Mesenchymal stem cell (in vitro differentiated cells and primary cell): ENCODE results near the gene UQCC5.

Experiments
- DNase-seq: peaks from one replicate; pipeline ENCODE4 v3.0.0-alpha.2; 2013
- H2AFZ ChIP-seq: one replicate; pipeline ENCODE4 v1.6.1; 2013; ENCODE audit warnings: low read depth, mild to moderate bottlenecking, control low read depth, inconsistent platforms, low read length, moderate library complexity
- H2AK5ac ChIP-seq: 2 replicates; pipeline ENCODE4 v1.6.1; 2013; ENCODE audit warnings: low read length, moderate library complexity, mild to moderate bottlenecking, inconsistent platforms; ENCODE audit not compliant: severe bottlenecking
- H2BK120ac ChIP-seq: one replicate; pipeline ENCODE4 v1.6.1; 2013; ENCODE audit warnings: low read depth, mild to moderate bottlenecking, inconsistent platforms, low read length, moderate library complexity
- H2BK12ac ChIP-seq, 2 experiments: one replicate each; pipeline ENCODE4 v1.6.1; 2013; ENCODE audit warnings: inconsistent platforms in 2 of 2, low read length in 2 of 2, mild to moderate bottlenecking in 2 of 2, moderate library complexity in 2 of 2, control low read depth in 1 of 2
- H2BK15ac ChIP-seq: one replicate; pipeline ENCODE4 v1.6.1; 2013; ENCODE audit warnings: mild to moderate bottlenecking, low read depth, inconsistent platforms; ENCODE audit not compliant: poor library complexity, severe bottlenecking
- H2BK5ac ChIP-seq: 2 replicates; pipeline ENCODE4 v1.6.1; 2013; ENCODE audit warnings: low read depth, mild to moderate bottlenecking, low read length, control low read depth, inconsistent platforms; ENCODE audit not compliant: poor library complexity, severe bottlenecking
- H3K14ac ChIP-seq, 2 experiments: one replicate each; pipeline ENCODE4 v1.6.1; 2013; ENCODE audit warnings: inconsistent platforms in 2 of 2, low read length in 2 of 2, control low read depth in 1 of 2, mild to moderate bottlenecking in 1 of 2, moderate library complexity in 1 of 2
- H3K18ac ChIP-seq, 2 experiments: one replicate each; pipeline ENCODE4 v1.6.1; 2013; ENCODE audit warnings: inconsistent platforms in 2 of 2, low read length in 2 of 2, control low read depth in 1 of 2, low read depth in 1 of 2, mild to moderate bottlenecking in 1 of 2
- H3K23ac ChIP-seq, 2 experiments: one replicate each; pipeline ENCODE4 v1.6.1; 2013; ENCODE audit warnings: inconsistent platforms in 2 of 2, low read length in 2 of 2, mild to moderate bottlenecking in 2 of 2, moderate library complexity in 2 of 2, control low read depth in 1 of 2
- H3K27ac ChIP-seq: 2 replicates; pipeline ENCODE4 v1.5.1; 2013; ENCODE audit warnings: mild to moderate bottlenecking, moderate library complexity, low read length, control low read depth, inconsistent platforms; ENCODE audit not compliant: poor library complexity, severe bottlenecking
- H3K27me3 ChIP-seq, 2 experiments: 2 replicates each; pipeline versions ENCODE4 v1.6.1 to v1.7.0; 2013; ENCODE audit warnings: low read length in 2 of 2, mild to moderate bottlenecking in 2 of 2, moderate library complexity in 2 of 2, control low read depth in 1 of 2, inconsistent platforms in 1 of 2; ENCODE audit not compliant: control insufficient read depth in 1 of 2, insufficient read depth in 1 of 2
- H3K36me3 ChIP-seq, 2 experiments: 2 replicates each; pipeline versions ENCODE4 v1.6.1 to v1.7.0; 2013; ENCODE audit warnings: low read length in 2 of 2, control low read depth in 1 of 2, inconsistent platforms in 1 of 2, low read depth in 1 of 2, mild to moderate bottlenecking in 1 of 2; ENCODE audit not compliant: insufficient read depth in 2 of 2, control insufficient read depth in 1 of 2
- H3K4ac ChIP-seq, 2 experiments: one replicate each; pipeline ENCODE4 v1.6.1; 2013; ENCODE audit warnings: inconsistent platforms in 2 of 2, low read length in 2 of 2, mild to moderate bottlenecking in 2 of 2, moderate library complexity in 2 of 2, control low read depth in 1 of 2, low read depth in 1 of 2
- H3K4me1 ChIP-seq: 2 replicates; pipeline ENCODE4 v1.6.1; 2013; ENCODE audit warnings: low read depth, low read length, control low read depth; ENCODE audit not compliant: control insufficient read depth, insufficient read depth
- H3K4me2 ChIP-seq: 2 replicates; pipeline ENCODE4 v1.6.1; 2013; ENCODE audit warnings: low read length, mild to moderate bottlenecking, inconsistent platforms; ENCODE audit not compliant: poor library complexity, severe bottlenecking
- H3K4me3 ChIP-seq, 2 experiments: 2 replicates each; pipeline versions ENCODE4 v1.5.1 to v1.7.0; 2013; ENCODE audit warnings: low read length in 2 of 2, mild to moderate bottlenecking in 2 of 2, control low read depth in 1 of 2, low read depth in 1 of 2; ENCODE audit not compliant: insufficient read depth in 1 of 2
- H3K79me1 ChIP-seq: replicated peaks from 2 replicates; pipeline ENCODE4 v1.6.1; 2013; ENCODE audit warnings: mild to moderate bottlenecking, control low read depth, low read length, inconsistent platforms; ENCODE audit not compliant: poor library complexity, severe bottlenecking
- H3K9ac ChIP-seq: 2 replicates; pipeline ENCODE4 v1.7.0; 2013; ENCODE audit warnings: mild to moderate bottlenecking, low read length, moderate library complexity
- H3K9me3 ChIP-seq: 2 replicates; pipeline ENCODE4 v1.7.0; 2013; ENCODE audit warnings: mild to moderate bottlenecking, low read length; ENCODE audit not compliant: control insufficient read depth
- H4K8ac ChIP-seq: one replicate; pipeline ENCODE4 v1.6.1; 2013; ENCODE audit warnings: inconsistent platforms, mild to moderate bottlenecking, low read length, moderate library complexity
- H4K91ac ChIP-seq: one replicate; pipeline ENCODE4 v1.6.1; 2013; ENCODE audit warnings: mild to moderate bottlenecking, low read length, inconsistent platforms
- WGBS: methylation state at CpG from one replicate; pipeline ENCODE4 v1.1.7; 2013; ENCODE audit warnings: mixed read lengths; 5-methylcytosine and 5-hydroxymethylcytosine counted together

UQCC5 gene

DNA sequence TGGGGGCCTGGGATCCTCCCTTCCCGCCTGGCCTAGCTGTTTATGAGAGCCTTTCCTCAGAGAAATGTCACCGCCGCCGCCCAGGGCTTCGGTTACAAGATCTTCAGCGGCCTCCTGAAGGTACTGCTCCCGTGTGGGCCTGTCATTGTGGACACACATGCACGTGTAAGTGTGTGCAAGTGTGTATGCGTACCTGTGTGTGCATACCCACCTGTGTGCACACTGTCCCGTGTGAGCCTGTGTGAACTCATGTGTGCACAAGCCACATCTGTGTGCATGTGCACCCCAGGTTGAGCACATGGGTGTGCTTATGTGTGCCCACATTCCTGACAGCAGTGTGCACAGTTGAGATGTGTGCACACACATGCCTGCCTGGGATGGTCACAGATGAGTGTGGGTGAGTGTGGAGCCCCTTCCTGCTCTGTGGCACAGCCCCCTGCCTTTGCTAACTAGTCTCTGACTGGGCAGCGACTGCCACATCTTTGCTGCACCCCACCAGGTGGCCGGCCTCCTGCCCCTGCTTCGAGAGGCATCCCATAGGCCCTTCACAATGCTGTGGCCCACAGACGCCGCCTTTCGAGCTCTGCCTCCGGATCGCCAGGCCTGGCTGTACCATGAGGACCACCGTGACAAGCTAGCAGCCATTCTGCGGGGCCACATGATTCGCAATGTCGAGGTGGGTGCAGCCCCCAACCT, 16.8 kb upstream of the UQCC5 start:
- H2AFZ ChIP-seq = no peak overlapping the region
- no peak overlapping the region for H2BK120ac ChIP-seq
- H2AK5ac ChIP-seq = no peak overlapping the region
- no peak overlapping the region for H4K91ac ChIP-seq
- DNase-seq = no peak
- H3K4me1 ChIP-seq = peaks cover 9% of the 10 kb centered on the region
- no peak overlapping the region for H2BK12ac ChIP-seq
- no peak overlapping the region for H3K14ac ChIP-seq
- no peak overlapping the region for H3K18ac ChIP-seq
- no peak overlapping the region for H3K9ac ChIP-seq
- H3K27ac ChIP-seq = no peak overlapping the region
- H3K23ac ChIP-seq = no peak overlapping the region
- H2BK15ac ChIP-seq = no peak overlapping the region
- no peak overlapping the region for H2BK5ac ChIP-seq
- 85% methylated on average over 19 of the region's 22 CpGs for WGBS
- H3K27me3 ChIP-seq = peaks cover 3 to 30% of the 10 kb centered on the region in 2 experiments
- no peak overlapping the region for H3K4ac ChIP-seq
- no peak overlapping the region for H4K8ac ChIP-seq
- no peaks in the 10 kb centered on the region for H3K79me1 ChIP-seq
- H3K9me3 ChIP-seq = no peaks in the 10 kb centered on the region
- no peak overlapping the region for H3K4me3 ChIP-seq
- no peak overlapping the region for H3K4me2 ChIP-seq
- H3K36me3 ChIP-seq = peaks cover 12 to 35% of the 10 kb centered on the region in 2 experiments

DNA sequence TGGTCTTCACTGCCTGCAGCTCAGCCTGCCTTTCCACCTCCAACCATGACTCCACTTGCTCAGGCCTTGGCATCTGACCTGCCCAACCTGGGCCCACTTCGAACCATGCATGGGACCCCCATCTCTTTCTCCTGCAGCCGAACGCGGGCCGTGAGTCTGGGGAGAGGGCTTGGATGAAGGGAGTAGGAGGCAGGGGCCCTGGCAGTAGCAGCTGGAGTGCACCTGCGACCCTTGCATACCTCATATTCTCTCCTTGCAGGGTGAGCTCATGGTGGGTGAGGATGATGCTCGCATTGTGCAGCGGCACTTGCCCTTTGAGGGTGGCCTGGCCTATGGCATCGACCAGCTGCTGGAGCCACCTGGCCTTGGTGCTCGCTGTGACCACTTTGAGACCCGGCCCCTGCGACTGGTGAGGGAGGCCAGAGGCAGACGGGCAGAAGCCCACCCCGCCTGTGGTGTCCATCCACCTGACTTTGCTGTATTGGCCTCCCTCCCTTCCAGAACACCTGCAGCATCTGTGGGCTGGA, 16.2 kb upstream of the UQCC5 start:
- H4K91ac ChIP-seq = no peak overlapping the region
- 95% methylated on average over 11 of the region's 14 CpGs for WGBS

DNA sequence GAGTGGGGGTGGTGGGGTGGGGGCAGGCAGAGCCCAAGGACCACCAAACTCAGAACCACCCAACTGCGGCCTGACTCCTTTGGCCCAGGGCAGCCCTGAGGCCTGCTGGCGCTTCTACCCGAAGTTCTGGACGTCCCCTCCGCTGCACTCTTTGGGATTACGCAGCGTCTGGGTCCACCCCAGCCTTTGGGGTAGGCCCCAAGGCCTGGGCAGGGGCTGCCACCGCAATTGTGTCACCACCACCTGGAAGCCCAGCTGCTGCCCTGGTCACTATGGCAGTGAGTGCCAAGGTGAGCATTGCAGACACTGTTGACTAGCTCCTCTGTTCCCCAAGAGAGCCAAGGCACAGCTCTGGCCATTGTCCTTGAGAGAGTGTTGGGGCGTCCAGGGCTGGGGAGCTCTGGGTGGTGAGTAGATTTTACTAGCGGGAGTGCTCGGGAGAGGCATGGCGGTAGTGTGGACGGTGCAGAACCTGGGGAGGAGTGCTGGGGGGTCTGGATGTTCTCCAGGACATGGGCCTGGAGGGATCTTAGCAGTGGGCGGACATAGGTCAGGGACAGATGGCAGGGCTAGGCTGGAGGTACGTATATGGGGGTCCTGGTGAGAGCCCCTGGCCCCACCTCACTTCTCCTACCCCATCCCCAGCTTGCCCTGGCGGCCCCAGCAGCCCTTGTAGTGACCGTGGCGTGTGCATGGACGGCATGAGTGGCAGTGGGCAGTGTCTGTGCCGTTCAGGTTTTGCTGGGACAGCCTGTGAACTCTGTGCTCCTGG, 15.5 kb upstream of the UQCC5 start:
- Histone ChIP-seq H3K9ac (no peak overlapping the region), H3K4me2 (no peak overlapping the region), H2BK5ac (no peak overlapping the region), H3K36me3 (peaks cover 22 to 48% of the 10 kb centered on the region in 2 experiments), H2AFZ (no peak overlapping the region), H4K8ac (no peak overlapping the region), H3K4me3 (no peak overlapping the region), H2BK12ac (no peak overlapping the region), H2BK15ac (no peak overlapping the region), H3K4ac (no peak overlapping the region), H2AK5ac (no peak overlapping the region), H4K91ac (no peak overlapping the region), H3K27me3 (peaks cover 0 to 18% of the 10 kb centered on the region in 2 experiments), H3K18ac (no peak overlapping the region), H2BK120ac (no peak overlapping the region), H3K79me1 (peaks cover 2% of the 10 kb centered on the region), H3K4me1 (peaks cover 15% of the 10 kb centered on the region), H3K14ac (no peak overlapping the region), H3K23ac (no peak overlapping the region), H3K27ac (no peak overlapping the region), H3K9me3 (no peaks in the 10 kb centered on the region)
- DNase-seq = no peak
- WGBS = 89% methylated on average over 19 of the region's 20 CpGs

More for the DNA sequence above, 16.2 kb upstream of the UQCC5 start:
- Histone ChIP-seq H3K4me1 (peaks cover 12% of the 10 kb centered on the region), H3K23ac (no peak overlapping the region), H2BK120ac (no peak overlapping the region), H3K14ac (no peak overlapping the region), H2BK5ac (no peak overlapping the region), H3K4me2 (no peak overlapping the region), H3K36me3 (peaks cover 15 to 41% of the 10 kb centered on the region in 2 experiments), H3K79me1 (no peaks in the 10 kb centered on the region), H3K27ac (no peak overlapping the region), H3K9ac (no peak overlapping the region), H3K27me3 (peaks cover 3 to 24% of the 10 kb centered on the region in 2 experiments), H2BK12ac (no peak overlapping the region), H3K4ac (no peak overlapping the region), H4K8ac (no peak overlapping the region), H3K9me3 (no peaks in the 10 kb centered on the region), H2AK5ac (no peak overlapping the region), H3K4me3 (no peak overlapping the region), H3K18ac (no peak overlapping the region), H2BK15ac (no peak overlapping the region), H2AFZ (no peak overlapping the region)
- no peak for DNase-seq

DNA sequence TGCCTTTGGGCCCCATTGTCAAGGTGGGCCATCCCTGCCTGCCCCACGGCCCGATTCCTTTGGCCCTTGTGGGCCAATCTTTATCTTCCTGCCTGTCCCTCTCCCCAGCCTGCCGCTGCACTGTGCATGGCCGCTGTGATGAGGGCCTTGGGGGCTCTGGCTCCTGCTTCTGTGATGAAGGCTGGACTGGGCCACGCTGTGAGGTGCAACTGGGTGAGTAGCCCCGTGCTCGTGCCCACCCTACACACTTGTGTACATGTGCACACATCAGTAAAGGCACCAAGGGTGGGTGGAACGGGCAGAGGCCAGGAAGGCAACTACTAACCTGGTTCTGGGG, 14.9 kb upstream of the UQCC5 start:
- DNase-seq = no peak
- no peak overlapping the region for H3K4ac ChIP-seq
- no peak overlapping the region for H3K9ac ChIP-seq
- no peak overlapping the region for H2AK5ac ChIP-seq
- no peak overlapping the region for H2BK120ac ChIP-seq
- no peak overlapping the region for H3K23ac ChIP-seq
- peaks cover 0 to 14% of the 10 kb centered on the region in 2 experiments for H3K27me3 ChIP-seq
- no peak overlapping the region for H2BK5ac ChIP-seq
- no peaks in the 10 kb centered on the region for H3K9me3 ChIP-seq
- no peak overlapping the region for H3K4me3 ChIP-seq
- peaks cover 2% of the 10 kb centered on the region for H3K79me1 ChIP-seq
- WGBS = 94% methylated on average over 8 of the region's 8 CpGs
- H3K4me2 ChIP-seq = no peak overlapping the region
- no peak overlapping the region for H2BK15ac ChIP-seq
- H3K14ac ChIP-seq = no peak overlapping the region
- no peak overlapping the region for H4K91ac ChIP-seq
- H4K8ac ChIP-seq = no peak overlapping the region
- H3K4me1 ChIP-seq = peaks cover 17% of the 10 kb centered on the region
- H2BK12ac ChIP-seq = no peak overlapping the region
- no peak overlapping the region for H3K18ac ChIP-seq
- no peak overlapping the region for H2AFZ ChIP-seq
- no peak overlapping the region for H3K27ac ChIP-seq
- peaks cover 23 to 54% of the 10 kb centered on the region in 2 experiments for H3K36me3 ChIP-seq
